AG10803 (cell line): ENCODE data around the gene VPS37C.

Experiments used
- DNase-seq: peaks from one replicate; pipeline ENCODE4 v3.0.0; 2010; ENCODE audit warnings: low read depth
- H3K4me3 ChIP-seq: 2 replicates; pipeline ENCODE4 v1.5.1; 2011; ENCODE audit warnings: mild to moderate bottlenecking, low read length, control low read depth
- CTCF ChIP-seq: conservative IDR thresholded peaks from 2 replicates; pipeline ENCODE4 v1.5.1; 2011; ENCODE audit warnings: mild to moderate bottlenecking, low read length, control low read depth, inconsistent platforms

Gene VPS37C

GRCh38 chr11:61150706-61151544 lies 10.3 kb downstream of the VPS37C start:
- DNase-seq = no peak
- H3K4me3 ChIP-seq = no peak overlapping the region
- TF ChIP-seq CTCF = no peak

DNA sequence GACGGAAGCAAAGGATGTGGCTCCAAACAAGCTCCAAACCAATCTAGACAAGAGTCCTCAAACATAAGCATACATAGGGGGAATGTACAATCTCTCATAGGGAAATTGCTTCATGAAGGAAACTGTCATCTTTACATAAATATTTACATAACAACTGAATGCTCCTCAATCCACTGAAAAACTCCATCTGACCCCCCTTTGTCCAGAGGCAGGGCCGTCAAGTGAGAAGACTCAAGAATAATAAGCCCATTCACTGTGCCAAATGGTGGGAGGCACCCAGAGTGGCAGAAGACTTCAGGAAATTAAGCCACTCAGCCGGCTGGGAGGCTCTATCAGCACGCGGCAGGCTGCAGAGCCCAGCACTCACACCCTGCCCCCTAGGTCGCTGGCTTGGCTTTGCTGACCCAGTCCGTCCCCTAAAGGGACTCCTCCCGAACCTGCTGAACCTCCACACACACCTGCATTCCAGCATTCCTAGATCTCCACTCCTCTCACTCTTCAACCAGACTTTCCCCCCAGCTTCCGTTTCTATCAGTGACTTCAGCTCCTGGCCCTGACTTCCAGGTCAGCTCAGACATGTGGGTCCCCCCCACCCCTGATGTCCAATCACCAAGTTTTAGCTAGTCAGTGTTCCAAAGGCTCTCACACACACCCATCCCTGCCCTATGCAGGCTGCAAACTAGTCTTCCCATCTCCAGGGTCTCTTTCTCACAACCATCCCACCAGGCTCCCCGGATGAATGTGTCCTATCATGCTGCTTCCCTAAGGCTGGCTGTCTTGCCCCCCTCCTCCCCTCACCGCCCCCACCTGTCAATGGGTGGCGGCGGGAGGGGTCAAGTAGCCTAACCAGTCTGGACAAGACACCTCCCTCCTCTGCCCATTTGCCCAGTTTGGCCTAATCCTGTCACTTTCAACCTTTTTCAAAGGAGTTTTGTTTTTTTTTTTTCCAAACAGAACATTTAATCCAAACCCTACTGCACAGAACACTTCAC lies 11.3 kb downstream of the VPS37C start:
- no peak overlapping the region for H3K4me3 ChIP-seq
- DNase-seq = no peak
- TF ChIP-seq CTCF = no peak

- H3K4me3 ChIP-seq = no peak overlapping the region
- DNase-seq = no peak
- TF ChIP-seq CTCF = no peak
Measured at GRCh38 chr11:61147791-61148620, 13.2 kb downstream of the VPS37C start.

DNA sequence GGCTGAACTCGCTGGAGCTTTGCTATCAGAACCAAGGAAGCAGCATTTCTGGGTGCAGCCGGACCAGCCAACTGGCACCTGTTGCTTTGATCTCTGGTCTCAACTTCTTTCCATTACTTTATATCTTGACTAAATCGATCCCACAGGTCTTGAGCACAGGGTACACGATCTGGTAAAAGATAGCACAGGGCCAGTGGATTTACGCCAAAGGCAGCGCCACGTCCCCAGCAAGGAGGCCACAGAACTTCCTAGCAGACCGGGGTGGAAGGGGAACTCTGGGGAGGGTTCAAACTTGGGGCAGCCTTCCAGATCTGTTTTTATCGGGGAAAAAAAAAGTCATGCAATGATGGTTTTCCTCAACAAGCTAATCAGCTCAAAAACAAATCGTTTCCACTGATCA lies 14.0 kb downstream of the VPS37C start:
- DNase-seq = no peak
- TF ChIP-seq CTCF = no peak
- no peak overlapping the region for H3K4me3 ChIP-seq

DNA sequence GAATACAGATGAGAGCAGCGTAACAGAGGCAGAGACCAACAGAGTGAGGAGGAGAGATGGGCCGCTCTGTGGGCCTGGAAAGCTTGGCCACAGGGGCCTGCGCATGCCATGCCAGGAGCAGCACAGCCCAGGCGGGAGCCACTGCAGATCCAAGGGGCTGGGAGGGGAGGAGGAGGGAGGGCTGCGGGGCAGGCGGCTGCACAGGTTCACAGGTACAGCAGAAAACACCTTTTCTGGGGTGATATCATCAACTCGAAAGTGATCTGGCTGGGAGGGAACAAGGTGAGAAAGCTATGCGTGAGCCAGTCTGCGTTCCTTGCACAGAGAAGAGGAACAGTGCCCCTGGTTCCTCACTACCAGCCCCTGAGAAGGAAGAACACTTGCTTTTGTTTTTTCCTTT lies 14.8 kb downstream of the VPS37C start:
- no peak for TF ChIP-seq CTCF
- no peak for DNase-seq
- H3K4me3 ChIP-seq = no peak overlapping the region

- H3K4me3 ChIP-seq = no peak overlapping the region
- no peak for DNase-seq
- no peak for TF ChIP-seq CTCF
Measured at GRCh38 chr11:61145228-61146005, 15.8 kb downstream of the VPS37C start.
